ENCODE measurements around the gene ISOC1. TPM values are rescaled to one million over a fixed set of nuclear protein-coding genes. Genes with fewer than 3 reads are reported as not detected.

The ISOC1 gene
- total RNA-seq = 13.1 TPM
- polyA plus RNA-seq = 10 to 100 TPM; 30.8 to 38.7 (median 36.2) TPM

GRCh38 chr5:129094087-129094923 is at the start of gene ISOC1:
TSS of gene ISOC1 (plus strand) at chr5:129094749. CDS start at chr5:129094767, 18 bp downstream.
- Histone ChIP-seq H3K4me3 (ENCODE audit: low read depth, low read length) (peak within 1 kb of the TSS; percentile 89), H3K27ac (ENCODE audit: insufficient read depth, low read length, poor library complexity, severe bottlenecking) (peak within 1 kb of the TSS; percentile 75), H3K9me3 (ENCODE audit: control insufficient read depth in 2 of 2, low read length in 2 of 2) (no peaks in the 10 kb centered on the region), H3K36me3 (ENCODE audit: control insufficient read depth, insufficient read depth, low read length) (no peaks in the 10 kb centered on the region), H3K4me1 (ENCODE audit: control insufficient read depth, insufficient read depth, low read length, poor library complexity, severe bottlenecking) (peaks cover 19% of the 10 kb centered on the region), H3K27me3 (ENCODE audit: control insufficient read depth, insufficient read depth, low read length) (peaks cover 9% of the 10 kb centered on the region)
- ATAC-seq (ENCODE audit: low read depth in 2 of 2) (peak; percentile 91 to 94), DNase-seq (peak; percentile 87 to 93 (median 92))
- H3K4me3 Mint-ChIP-seq = peak within 1 kb of the TSS; percentile 91 to 95 (median 93)
- H3K4me1 Mint-ChIP-seq = peaks cover 14 to 43% (median 27%) of the 10 kb centered on the region in 4 donors
- no peaks in the 10 kb centered on the region for H3K9me3 Mint-ChIP-seq
- H3K27me3 Mint-ChIP-seq = peaks cover 27% of the 10 kb centered on the region
- H3K27ac Mint-ChIP-seq = peak within 1 kb of the TSS; percentile 89 to 96 (median 91)
- no peaks in the 10 kb centered on the region for H3K36me3 Mint-ChIP-seq

- H3K4me3 ChIP-seq (ENCODE audit: low read depth, low read length) = no peak overlapping the region
Measured at GRCh38 chr5:129046151-129046550, 48.4 kb upstream of the ISOC1 start.

GRCh38 chr5:129048509-129048908 is 46.0 kb upstream of the ISOC1 start:
- Mint-ChIP-seq H3K36me3 (no peaks in the 10 kb centered on the region), H3K27ac (no peak overlapping the region), H3K4me3 (no peak overlapping the region), H3K4me1 (no peaks in the 10 kb centered on the region), H3K27me3 (no peaks in the 10 kb centered on the region), H3K9me3 (peaks cover 2 to 17% (median 7%) of the 10 kb centered on the region in 7 donors)
- Histone ChIP-seq H3K27me3 (ENCODE audit: control insufficient read depth, insufficient read depth, low read length) (no peaks in the 10 kb centered on the region), H3K9me3 (ENCODE audit: control insufficient read depth in 2 of 2, low read length in 2 of 2) (peaks cover 0 to 4% of the 10 kb centered on the region in 2 experiments), H3K36me3 (ENCODE audit: control insufficient read depth, insufficient read depth, low read length) (no peaks in the 10 kb centered on the region), H3K4me1 (ENCODE audit: control insufficient read depth, insufficient read depth, low read length, poor library complexity, severe bottlenecking) (no peaks in the 10 kb centered on the region), H3K4me3 (ENCODE audit: low read depth, low read length) (no peak overlapping the region), H3K27ac (ENCODE audit: insufficient read depth, low read length, poor library complexity, severe bottlenecking) (no peak overlapping the region)
- ATAC-seq (ENCODE audit: low read depth in 2 of 2) = no peak
- no peak for DNase-seq

More at GRCh38 chr5:129046151-129046550, 48.4 kb upstream of the ISOC1 start:
- Mint-ChIP-seq H3K4me3 (no peak overlapping the region), H3K36me3 (no peaks in the 10 kb centered on the region), H3K27me3 (no peaks in the 10 kb centered on the region), H3K9me3 (peaks cover 2 to 25% (median 9%) of the 10 kb centered on the region in 7 donors), H3K4me1 (no peaks in the 10 kb centered on the region), H3K27ac (no peak overlapping the region)
- Histone ChIP-seq H3K27ac (ENCODE audit: insufficient read depth, low read length, poor library complexity, severe bottlenecking) (no peak overlapping the region), H3K4me1 (ENCODE audit: control insufficient read depth, insufficient read depth, low read length, poor library complexity, severe bottlenecking) (no peaks in the 10 kb centered on the region), H3K36me3 (ENCODE audit: control insufficient read depth, insufficient read depth, low read length) (no peaks in the 10 kb centered on the region), H3K27me3 (ENCODE audit: control insufficient read depth, insufficient read depth, low read length) (no peaks in the 10 kb centered on the region), H3K9me3 (ENCODE audit: control insufficient read depth in 2 of 2, low read length in 2 of 2) (peaks cover 0 to 4% of the 10 kb centered on the region in 2 experiments)
- DNase-seq (no peak), ATAC-seq (ENCODE audit: low read depth in 2 of 2) (no peak)

GRCh38 chr5:129049126-129049799 is 45.3 kb upstream of the ISOC1 start:
- Mint-ChIP-seq H3K27ac (no peak overlapping the region), H3K4me1 (no peaks in the 10 kb centered on the region)
- DNase-seq = no peak

DNA sequence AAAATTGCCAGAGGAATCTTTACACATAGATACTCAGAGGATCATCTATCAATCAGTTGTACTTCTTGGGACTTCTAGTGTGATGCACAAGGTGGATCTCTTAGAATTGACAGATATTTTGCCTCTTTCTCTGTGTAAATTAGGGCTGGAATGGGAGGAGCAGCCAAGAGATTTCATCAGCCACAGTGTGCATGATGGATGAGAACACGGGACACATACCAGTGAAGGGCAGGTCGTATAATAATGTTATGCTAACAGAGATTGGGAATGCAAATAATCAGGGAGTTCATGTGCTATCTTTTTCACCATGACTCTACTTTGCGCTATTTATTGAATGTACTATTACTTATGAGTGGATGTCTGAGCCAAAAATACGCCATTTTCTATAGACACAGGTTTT is 43.3 kb upstream of the ISOC1 start:
- Mint-ChIP-seq H3K4me1 (no peaks in the 10 kb centered on the region), H3K4me3 (no peak overlapping the region), H3K27me3 (no peaks in the 10 kb centered on the region), H3K9me3 (peaks cover 0 to 2% (median 0%) of the 10 kb centered on the region in 7 donors), H3K36me3 (no peaks in the 10 kb centered on the region), H3K27ac (no peak overlapping the region)
- no peak overlapping the region for H3K27ac ChIP-seq (ENCODE audit: insufficient read depth, low read length, poor library complexity, severe bottlenecking)
- H3K9me3 ChIP-seq (ENCODE audit: control insufficient read depth in 2 of 2, low read length in 2 of 2) = no peaks in the 10 kb centered on the region
- no peak for ATAC-seq (ENCODE audit: low read depth in 2 of 2)
- no peaks in the 10 kb centered on the region for H3K4me1 ChIP-seq (ENCODE audit: control insufficient read depth, insufficient read depth, low read length, poor library complexity, severe bottlenecking)
- H3K4me3 ChIP-seq (ENCODE audit: low read depth, low read length) = no peak overlapping the region
- DNase-seq = no peak
- no peaks in the 10 kb centered on the region for H3K36me3 ChIP-seq (ENCODE audit: control insufficient read depth, insufficient read depth, low read length)
- no peaks in the 10 kb centered on the region for H3K27me3 ChIP-seq (ENCODE audit: control insufficient read depth, insufficient read depth, low read length)

More at GRCh38 chr5:129049126-129049799, 45.3 kb upstream of the ISOC1 start:
- no peak overlapping the region for H3K27ac ChIP-seq (ENCODE audit: insufficient read depth, low read length, poor library complexity, severe bottlenecking)
- H3K36me3 ChIP-seq (ENCODE audit: control insufficient read depth, insufficient read depth, low read length) = no peaks in the 10 kb centered on the region
- Mint-ChIP-seq H3K4me3 (no peak overlapping the region), H3K36me3 (no peaks in the 10 kb centered on the region), H3K27me3 (no peaks in the 10 kb centered on the region), H3K9me3 (peaks cover 2 to 13% (median 6%) of the 10 kb centered on the region in 7 donors)
- H3K9me3 ChIP-seq (ENCODE audit: control insufficient read depth in 2 of 2, low read length in 2 of 2) = peaks cover 0 to 3% of the 10 kb centered on the region in 2 experiments
- ATAC-seq (ENCODE audit: low read depth in 2 of 2) = no peak
- no peaks in the 10 kb centered on the region for H3K4me1 ChIP-seq (ENCODE audit: control insufficient read depth, insufficient read depth, low read length, poor library complexity, severe bottlenecking)
- no peak overlapping the region for H3K4me3 ChIP-seq (ENCODE audit: low read depth, low read length)
- H3K27me3 ChIP-seq (ENCODE audit: control insufficient read depth, insufficient read depth, low read length) = no peaks in the 10 kb centered on the region

DNA sequence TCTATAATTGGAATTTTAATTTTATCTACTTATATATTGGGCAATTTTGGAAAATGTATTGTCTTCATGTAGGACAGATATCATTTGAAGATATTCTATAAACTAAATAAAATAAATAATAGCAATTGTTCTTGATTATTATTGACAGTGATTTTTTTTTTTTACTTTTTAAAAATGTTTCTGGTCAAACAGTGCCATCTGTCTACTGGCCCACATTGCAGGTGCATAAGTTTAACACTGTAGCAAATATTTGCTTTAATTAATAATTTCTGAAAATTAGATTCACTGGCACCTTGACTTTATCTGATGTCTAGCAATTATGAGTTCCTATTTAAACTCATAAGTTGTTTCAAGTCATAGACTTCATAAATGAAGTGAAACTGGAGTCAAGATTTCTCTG is 41.1 kb upstream of the ISOC1 start:
- no peaks in the 10 kb centered on the region for H3K4me1 Mint-ChIP-seq
- no peaks in the 10 kb centered on the region for H3K36me3 Mint-ChIP-seq
- no peak overlapping the region for H3K27ac ChIP-seq (ENCODE audit: insufficient read depth, low read length, poor library complexity, severe bottlenecking)
- H3K27me3 Mint-ChIP-seq = peaks cover 5% of the 10 kb centered on the region
- no peak overlapping the region for H3K4me3 Mint-ChIP-seq
- no peak overlapping the region for H3K4me3 ChIP-seq (ENCODE audit: low read depth, low read length)
- no peaks in the 10 kb centered on the region for H3K27me3 ChIP-seq (ENCODE audit: control insufficient read depth, insufficient read depth, low read length)
- H3K36me3 ChIP-seq (ENCODE audit: control insufficient read depth, insufficient read depth, low read length) = no peaks in the 10 kb centered on the region
- no peaks in the 10 kb centered on the region for H3K4me1 ChIP-seq (ENCODE audit: control insufficient read depth, insufficient read depth, low read length, poor library complexity, severe bottlenecking)
- H3K27ac Mint-ChIP-seq = no peak overlapping the region
- ATAC-seq (ENCODE audit: low read depth in 2 of 2) (no peak), DNase-seq (no peak)
- peaks cover 0 to 4% (median 2%) of the 10 kb centered on the region in 7 donors for H3K9me3 Mint-ChIP-seq
- no peaks in the 10 kb centered on the region for H3K9me3 ChIP-seq (ENCODE audit: control insufficient read depth in 2 of 2, low read length in 2 of 2)

- Mint-ChIP-seq H3K9me3 (peaks cover 0 to 4% (median 2%) of the 10 kb centered on the region in 7 donors), H3K36me3 (no peaks in the 10 kb centered on the region), H3K4me3 (no peak overlapping the region), H3K27ac (no peak overlapping the region), H3K27me3 (peaks cover 19% of the 10 kb centered on the region), H3K4me1 (no peaks in the 10 kb centered on the region)
- Histone ChIP-seq H3K27ac (ENCODE audit: insufficient read depth, low read length, poor library complexity, severe bottlenecking) (no peak overlapping the region), H3K4me3 (ENCODE audit: low read depth, low read length) (no peak overlapping the region), H3K9me3 (ENCODE audit: control insufficient read depth in 2 of 2, low read length in 2 of 2) (no peaks in the 10 kb centered on the region), H3K4me1 (ENCODE audit: control insufficient read depth, insufficient read depth, low read length, poor library complexity, severe bottlenecking) (no peaks in the 10 kb centered on the region), H3K36me3 (ENCODE audit: control insufficient read depth, insufficient read depth, low read length) (no peaks in the 10 kb centered on the region), H3K27me3 (ENCODE audit: control insufficient read depth, insufficient read depth, low read length) (peaks cover 2% of the 10 kb centered on the region)
- ATAC-seq (ENCODE audit: low read depth in 2 of 2) = no peak
- DNase-seq = no peak
Measured at GRCh38 chr5:129057329-129057728, 37.2 kb upstream of the ISOC1 start.
